ENCODE measurements around the gene MGAT4B.

Gene MGAT4B

DNA sequence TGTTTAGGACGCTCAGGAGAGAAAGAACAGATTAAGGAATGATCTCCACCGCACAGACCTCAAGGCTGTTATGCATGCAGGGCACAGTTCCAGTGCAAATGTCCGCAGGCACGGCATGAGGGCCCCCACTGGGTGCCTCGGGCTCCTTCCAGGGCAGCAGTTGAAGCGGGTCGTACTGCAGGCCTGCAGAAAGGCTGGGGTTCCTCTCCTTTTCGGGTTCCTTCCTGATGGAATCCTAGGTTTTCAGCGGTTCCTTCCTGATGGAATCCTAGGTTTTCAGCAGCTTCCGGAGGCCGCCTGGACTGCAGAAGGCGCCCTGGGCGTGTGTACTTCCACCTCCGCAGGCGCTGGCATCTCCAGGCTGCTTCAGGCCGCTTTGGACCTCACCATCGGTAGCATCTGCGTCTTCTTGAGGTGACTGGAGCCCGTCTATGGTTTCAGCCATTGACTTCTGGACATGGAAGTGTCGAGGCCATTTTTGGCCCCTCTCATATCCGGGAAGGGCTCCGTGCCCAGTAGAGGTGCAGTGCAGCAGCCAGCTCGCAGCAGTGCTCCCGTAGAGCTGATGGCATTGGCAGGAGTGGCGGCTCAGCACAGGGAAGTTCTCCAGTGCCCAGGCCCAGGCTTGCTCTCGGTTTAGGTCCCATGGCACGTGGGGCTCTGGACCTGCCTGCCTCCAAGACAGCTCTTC lies 5.6 kb upstream of the MGAT4B start:
- no peak for DNase-seq (ENCODE audit: low read depth, low spot score)

DNA sequence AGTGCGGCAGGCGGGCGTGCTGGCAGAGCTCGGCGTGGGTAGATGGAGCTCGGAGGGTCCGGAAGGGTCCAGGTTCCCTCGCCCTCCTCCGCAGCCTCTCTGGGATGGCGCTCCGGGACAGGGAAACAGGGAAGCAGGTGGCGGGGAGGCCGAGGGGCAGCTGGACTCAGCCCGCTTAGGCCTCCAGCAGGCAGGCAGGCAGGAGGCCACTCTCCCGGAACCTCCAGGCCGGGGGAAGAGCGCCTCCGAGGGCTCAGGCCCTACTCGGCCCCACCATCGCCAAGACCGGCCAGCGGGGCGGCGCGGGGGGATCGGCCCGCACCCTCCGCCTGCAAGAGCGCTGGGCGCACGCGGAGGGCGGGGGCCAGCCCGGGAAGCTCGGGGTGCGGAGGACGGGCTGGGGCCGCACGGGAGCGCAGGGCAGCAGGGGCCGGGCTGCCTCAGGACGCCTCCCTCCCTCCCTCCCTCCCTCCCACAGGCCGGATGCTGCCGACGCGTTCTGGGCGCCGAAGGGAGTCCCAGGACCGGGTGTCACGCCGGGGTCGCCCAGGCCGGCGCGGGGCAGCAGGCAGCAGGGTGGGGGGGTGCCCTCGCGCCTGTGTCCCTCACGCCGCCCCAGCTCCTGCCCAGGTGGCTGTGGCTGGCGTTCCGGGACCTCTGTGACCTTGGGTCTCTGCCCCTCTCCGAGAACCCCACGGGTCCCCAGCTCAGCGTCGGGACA lies 977 bp downstream of the MGAT4B start:
- no peak for DNase-seq (ENCODE audit: low read depth, low spot score)

DNA sequence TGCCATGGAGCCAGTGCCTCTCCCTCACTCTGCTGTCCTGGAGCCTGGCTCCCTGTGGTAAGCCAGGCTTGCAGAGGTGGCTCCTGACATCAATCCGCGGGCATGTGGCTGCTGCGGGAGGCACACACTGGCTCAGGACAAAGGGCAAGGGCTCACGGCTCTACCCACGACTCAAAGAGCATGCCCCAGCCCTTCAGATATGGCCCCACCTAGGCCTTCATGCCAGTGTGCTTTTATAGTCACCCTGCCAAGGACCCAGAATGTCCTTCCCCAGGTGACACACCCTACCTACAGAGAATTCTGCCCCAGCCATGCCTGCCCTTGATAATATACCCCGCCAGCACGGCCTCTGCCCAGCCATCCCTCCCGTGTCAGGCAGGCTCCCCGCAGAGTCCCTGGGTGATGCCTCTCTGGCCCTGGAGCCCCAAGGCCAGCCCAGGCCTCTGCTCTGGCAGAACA lies 1.6 kb downstream of the MGAT4B start:
- no peak for DNase-seq (ENCODE audit: low read depth, low spot score)

DNA sequence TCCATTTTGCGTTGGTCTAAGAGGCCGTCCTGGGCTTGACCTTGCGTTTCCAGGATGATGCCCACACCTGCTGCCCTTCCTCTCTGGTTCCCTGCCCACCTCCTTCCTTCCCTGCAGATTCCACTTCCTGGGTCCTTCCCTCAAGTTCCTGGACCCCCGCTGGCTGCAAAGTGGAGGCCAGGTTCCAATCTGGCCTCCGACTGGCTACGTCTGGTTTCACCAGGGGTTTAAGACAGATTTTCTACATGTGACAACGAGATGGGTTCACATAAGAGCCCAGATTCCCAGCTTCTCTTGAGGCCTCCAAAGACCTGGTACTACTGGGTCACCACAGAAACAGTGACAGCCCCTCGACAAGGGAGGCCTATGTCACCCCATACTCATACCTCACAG lies 2.1 kb downstream of the MGAT4B start:
- no peak for DNase-seq (ENCODE audit: low read depth, low spot score)

DNA sequence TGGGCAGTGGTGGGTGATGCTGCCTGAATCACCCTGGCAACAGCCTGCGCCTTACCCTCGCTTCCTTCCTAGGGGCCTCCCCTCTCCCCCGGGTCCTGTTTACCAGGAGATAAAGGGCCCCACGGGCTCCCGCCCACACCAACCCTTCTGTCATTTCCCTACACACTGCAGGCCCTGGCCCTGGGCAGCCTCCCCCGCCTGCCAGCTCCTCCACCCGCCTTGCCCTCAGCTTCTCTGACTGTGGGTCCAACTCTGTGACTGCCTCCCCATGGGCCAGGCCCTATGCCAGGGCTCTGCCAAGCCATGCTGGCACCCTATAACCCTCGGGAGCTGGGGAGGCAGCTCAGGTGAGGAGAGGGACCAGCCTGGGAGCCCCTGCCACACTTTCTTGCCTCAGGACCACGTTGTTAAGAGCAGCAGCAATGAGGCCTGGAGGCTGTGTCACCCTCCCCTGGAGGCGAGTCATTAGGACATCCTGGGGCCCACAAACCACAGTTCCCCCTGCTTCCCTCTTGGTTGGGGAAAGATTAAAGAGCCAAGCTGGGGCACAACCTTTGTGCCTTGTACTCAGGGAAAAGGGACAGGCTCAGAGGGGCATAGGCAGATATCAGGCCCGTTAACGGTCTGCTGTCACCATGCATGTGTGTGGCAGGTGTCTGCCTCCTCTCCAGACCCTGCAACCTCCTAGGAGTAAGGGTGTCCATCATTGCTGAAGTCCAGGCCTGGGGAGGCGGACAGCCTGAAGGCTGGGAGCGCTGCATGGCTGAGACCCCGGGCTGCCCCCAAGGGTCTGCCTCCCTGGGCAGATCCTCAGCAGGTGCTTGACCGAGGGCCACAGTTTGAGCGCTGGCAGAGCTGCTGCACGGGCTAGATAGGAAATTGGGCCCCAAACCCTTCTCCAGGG lies 2.8 kb downstream of the MGAT4B start:
- DNase-seq (ENCODE audit: low read depth, low spot score) = no peak

DNA sequence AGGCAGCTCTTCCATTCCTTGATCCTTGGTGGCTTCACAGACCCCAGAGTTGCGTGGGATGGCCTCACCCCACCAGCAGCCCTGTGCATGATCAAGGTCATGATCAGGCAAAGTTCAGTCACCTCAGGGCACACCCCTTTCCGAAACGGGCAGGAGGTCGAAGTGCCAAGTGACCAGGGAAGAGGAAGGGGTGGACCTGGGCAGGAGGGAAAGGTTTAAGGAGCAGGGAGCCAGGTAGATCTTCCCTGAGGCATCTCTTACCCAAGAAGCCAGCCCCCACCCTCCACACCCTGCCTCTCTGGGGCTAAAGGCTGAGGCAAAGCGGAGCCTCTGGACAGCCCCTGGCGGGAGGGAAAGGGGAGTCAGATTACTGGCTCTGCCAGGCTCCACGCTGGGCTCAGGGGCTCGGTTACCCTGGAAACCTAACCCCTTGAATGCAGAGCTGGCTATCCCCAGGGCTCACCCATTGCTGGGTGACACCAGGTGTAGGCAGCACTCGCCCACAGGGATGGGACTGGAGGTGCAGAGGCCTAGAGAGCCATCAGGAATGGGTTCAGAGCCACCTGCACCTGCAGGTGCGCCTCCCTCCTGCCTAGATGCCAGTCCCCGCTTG lies 3.6 kb downstream of the MGAT4B start:
- DNase-seq (ENCODE audit: low read depth, low spot score) = no peak

DNA sequence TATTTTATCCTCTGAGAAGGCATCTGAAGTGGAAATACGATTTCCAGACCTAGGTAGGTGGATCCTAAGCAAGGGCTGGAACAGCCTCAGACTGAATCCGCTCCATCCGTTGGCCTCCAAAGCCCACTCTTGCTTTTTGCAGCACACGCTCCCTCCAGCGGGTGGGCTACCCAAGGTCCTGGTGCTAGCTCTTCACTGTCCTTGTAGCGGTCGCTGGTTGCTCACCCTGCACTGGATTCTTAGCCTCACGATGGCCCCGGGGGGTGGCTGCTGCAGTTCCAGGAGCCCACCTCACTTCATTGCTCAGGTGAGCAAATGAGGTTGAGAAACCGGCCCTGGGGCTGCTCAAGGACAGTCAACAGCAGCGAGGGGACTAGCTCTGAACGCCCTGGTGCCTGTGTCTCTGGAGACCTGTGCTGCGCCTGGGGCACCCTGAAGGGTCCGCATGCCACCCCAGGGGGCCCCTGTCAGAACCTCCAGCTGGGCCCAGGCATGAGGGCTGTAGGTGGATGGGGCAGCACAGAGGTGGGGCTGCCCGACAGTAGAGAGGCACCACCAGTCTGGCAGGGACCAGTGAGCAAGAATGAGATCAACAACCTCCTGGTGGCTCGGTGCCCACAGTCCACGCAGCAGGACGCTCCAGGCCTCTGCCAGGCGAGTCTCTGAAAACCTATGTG lies 4.3 kb downstream of the MGAT4B start:
- DNase-seq (ENCODE audit: low read depth, low spot score) = no peak

DNA sequence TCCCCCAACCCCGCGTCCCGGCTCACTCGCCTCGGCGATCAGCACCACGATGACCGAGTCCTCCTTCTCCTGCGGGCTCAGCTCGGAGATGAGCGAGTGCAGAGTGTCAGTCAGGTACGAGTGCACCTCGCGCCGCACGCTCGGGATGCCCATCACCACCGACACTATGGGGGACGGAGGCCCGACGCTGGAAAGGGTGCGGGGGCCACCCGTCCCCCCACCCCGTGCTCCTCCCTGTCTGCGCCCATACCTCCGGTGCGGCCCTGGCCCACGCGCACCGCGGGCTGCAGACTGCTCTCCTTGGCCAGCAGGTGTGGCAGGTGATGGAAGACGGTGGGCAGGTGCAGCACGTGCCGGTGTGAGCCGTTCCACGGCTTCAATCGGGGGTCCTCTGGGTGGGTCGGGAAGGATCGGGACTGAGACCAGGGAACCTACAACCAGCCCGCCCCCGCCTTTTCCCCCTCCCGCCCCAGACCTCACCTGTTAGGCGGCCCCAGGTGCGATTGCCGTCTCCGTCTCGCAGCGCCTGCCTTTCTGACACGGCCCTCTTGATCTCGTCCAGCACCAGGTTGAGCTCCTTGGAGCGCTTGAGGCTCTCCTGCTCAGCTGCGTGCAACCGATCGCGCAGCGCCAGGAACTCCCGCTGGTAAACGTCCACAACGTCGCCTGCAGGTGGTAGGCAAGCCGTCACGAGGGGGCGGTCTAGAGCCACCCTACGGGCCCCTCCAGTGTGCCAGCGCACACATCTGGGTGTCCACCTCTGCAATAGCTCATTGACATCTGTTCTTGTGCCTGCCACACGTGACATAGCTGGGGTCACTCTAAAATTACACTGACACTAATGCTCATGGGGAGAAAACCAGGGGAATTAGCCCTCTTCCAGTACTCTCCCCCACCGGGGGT lies 5.1 kb downstream of the MGAT4B start:
- DNase-seq (ENCODE audit: low read depth, low spot score) = no peak

DNA sequence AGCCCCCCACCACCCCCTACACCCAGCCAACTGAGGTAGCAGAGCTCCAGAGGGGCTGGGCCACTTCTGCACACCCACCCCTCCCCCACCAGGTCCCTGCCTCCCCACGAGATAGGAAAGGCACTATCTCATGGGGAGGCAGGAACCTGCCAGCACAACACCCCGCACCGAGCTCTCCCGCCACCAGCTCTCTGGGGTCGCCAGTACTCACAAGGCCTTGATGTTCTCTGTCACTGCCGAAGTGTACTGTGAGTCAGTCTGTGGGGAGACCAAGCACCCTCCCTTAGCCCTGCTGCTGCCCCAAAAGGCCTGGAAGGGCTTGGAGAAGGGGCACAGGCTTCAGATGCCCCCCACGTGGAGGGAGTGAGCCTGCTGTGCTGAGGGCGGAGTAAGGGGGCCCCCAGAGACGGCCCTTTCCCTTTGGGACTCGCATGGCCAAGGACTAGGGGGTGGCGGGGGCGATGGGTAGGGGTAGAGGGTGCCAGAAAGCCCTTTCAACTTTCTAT lies 5.9 kb downstream of the MGAT4B start:
- DNase-seq (ENCODE audit: low read depth, low spot score) = no peak

DNA sequence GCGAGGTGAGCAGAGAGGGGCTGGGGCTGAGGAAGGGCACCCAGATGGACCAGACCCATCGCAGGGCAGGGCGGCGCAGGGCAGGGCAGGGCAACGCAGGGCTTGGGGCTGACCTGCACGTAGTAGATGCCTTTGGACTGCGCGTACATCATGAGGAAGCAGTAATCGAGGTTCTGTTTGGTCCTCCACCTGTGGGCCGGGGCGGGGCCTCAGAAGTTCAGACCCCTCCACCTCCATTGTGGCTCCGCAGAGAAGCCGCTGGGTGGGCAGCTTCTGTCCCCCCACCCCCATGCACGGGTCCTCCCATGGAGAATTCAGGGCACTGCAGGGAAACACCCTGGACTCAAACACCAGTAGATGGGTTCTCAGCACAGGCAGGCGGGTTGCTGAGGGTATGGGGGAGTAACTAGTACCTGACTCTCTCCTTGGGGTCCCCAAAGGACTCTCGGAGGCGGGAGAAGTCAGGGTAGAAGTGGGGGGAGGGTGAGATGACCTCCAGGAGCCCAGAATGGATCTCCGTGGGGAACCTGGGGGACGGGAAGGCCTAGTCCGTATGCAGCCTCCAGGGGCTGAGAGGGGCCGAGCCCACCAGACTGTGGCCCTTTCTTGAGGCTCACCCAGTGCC lies 6.5 kb downstream of the MGAT4B start:
- DNase-seq (ENCODE audit: low read depth, low spot score) = no peak

DNA sequence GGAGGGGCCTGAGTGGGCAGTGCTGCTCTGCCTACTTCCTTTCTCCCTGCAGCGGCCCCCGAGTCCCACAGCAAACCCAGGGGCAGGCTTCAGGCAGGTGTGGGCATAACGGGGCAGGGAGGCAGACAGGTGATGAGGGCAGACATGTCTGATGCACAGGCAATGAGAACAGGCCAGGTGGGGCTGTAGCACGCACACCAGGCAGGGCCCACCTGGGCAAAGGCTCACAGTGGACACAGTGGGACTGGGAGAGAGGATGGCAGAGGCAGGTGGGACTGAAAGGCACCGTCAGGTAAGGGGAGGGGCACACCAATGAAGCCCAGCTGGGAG lies 7.1 kb downstream of the MGAT4B start:
- no peak for DNase-seq (ENCODE audit: low read depth, low spot score)

DNA sequence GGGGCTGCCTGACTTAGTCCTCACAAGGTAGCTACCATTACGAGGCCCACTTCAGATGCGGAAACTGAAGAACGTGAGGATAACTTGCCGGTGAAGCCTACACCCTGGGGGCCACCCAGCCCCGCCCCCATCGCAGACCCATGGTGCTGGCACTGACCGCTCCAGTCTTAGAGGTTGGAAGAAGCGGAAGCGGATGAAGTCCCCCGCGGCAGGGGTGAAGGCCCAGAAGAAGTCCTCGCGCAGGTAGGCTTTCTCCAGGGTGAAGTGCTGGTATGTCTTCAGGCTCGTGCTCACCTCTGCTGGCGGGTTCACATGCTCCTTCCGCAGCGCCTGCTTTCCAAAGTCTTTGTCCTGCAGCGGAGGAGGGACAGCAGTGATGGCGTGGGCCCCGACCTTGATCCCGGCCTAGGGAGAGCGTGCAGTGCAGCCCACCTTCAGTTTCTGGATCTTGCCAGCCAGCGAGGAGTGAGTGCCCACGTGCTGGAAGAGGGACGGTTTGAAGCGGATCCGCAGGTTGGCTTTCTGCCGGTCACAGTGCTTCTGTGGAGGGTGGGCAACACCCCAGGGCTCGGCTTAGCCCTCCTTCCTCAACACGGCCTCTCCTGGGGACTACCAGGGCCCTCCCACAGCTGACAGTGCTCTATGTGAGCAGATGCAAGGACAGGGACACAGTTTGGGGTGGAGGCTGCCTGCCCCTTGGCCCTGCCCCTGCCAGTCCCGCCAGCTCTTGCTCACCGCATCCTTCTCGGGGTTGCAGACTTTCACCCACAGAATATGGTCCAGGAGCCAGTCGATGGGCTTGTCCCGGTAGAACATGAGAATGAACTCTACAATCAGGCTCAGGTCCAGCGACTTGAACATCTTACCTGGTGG lies 7.7 kb downstream of the MGAT4B start:
- DNase-seq (ENCODE audit: low read depth, low spot score) = no peak

DNA sequence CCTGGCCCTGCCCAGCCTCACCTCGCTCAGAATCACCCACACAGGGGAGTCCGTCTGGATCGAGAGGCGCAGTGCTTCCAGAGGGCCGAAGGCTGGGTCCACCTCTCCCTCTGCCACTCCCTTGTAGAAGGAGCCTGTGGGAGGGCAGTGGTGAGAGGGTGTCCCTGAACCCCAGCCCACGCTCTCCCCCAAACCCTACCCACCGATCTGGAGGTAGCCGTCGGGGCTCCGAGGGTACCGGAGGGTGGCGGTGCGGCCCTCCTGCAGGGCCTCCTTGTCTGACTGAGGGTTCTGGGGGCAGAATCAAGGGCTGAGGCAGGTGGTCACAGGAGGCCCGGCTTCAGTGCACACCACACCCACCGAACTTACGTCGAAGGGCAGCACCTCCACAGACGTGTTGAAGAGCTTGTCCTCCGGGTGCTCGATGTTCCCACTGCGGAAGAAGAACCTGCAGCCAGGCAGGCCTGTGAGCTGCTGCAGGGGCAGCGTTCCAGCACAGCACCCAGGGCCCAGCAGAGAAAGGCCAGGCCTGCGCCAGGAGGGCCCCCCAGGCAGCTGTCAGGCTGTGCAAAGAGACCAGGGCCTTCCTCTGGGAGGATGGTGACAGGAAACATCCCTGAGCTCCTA lies 8.4 kb downstream of the MGAT4B start:
- DNase-seq (ENCODE audit: low read depth, low spot score) = no peak

DNA sequence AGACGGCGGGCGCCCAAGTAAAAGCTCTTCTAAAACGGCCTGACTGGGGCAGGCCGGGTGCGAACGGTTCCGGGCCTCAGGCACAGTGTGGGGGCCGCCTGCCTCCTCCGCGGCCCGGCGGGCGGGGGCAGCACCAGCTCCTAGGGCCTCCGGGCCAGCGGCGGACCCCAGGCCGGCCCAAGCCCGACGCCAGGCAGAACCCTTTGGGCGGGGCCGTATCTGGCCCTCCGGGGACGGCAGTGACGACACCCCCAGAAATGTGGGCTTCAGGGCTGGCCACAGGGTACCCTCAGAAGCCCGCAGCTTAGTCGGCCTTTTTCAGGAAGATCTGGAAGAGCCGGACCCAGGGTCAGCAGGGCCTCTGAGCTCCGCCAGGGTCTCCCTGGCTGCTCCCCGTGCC lies 8.9 kb downstream of the MGAT4B start:
- DNase-seq (ENCODE audit: low read depth, low spot score) = no peak

DNA sequence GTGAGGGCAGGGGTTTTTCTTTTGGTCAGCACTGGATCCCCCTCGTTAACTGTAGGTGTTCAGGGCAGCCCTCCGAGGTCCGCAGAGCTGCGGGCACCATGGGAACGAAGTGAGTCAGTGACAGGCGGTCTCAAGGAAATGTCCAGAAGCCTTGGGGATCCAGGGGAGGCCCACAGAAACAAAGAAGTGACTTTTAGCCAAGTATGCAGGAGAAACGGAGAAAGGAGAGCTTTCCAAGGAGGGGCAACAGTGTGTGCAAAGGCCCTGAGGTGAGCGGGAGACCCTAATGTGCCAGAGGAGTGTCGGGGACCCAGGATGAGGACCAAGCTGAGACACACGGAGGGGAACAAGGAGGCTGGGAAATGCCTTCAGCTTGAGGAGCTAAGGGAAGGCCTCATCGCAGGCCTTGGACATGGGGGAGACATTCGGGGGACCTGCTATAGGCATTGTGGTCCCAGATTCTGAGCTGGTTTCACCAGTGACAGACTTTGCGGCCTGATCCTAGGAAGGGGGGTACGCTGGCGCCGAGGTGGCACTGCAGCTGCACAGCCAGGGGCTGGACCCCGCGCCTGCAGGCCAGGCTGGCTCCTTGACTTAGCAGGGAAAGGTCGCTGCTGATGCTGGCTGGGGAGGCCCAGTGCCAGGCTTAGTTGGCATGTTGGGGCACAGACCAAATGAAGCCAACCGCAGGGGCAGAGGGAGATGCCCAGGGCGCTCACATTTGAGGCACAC lies 9.6 kb downstream of the MGAT4B start:
- DNase-seq (ENCODE audit: low read depth, low spot score) = no peak

DNA sequence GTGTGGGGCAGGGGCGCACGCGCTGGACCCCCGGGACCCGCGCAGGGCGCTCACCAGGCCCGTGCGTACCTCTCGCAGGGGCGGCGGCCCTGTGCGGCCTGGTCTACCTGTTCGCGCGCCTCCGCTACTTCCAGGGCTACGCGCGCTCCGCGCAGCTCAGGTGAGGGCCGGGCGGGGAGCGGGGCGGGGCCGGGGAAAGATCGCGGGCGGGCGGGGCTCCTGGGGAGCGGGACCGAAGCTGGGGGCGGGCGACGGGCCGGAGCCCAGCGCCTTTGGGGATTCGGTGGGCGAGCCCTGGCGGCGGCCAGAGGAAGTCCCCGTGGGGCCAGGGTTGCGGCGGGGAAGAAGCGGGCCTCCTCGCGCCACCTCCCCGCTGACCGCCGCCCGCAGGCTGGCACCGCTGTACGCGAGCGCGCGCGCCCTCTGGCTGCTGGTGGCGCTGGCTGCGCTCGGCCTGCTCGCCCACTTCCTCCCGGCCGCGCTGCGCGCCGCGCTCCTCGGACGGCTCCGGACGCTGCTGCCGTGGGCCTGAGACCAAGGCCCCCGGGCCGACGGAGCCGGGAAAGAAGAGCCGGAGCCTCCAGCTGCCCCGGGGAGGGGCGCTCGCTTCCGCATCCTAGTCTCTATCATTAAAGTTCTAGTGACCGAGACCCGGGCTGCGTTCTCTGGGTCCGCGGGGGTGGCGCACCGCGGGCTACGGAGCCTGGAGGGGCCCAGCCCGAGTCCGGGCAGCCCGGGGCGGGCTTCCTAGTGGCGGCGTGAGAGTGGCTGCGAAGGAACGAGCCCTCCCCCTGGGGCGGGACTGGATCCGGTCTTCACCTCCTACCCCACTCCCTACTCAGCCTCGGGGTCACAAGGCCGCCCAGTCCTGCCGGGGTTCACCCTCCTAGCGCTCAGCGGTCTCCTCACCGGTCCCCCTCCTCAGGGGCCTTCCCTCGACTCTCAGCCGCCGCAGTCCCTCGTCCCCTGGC lies 10.5 kb downstream of the MGAT4B start:
- no peak for DNase-seq (ENCODE audit: low read depth, low spot score)

Data from brain pericyte (primary cell).